Glutamatergic neuron (in vitro differentiated cells): ENCODE measurements around the gene UTP4. TPM values are rescaled to one million over a fixed set of nuclear protein-coding genes. Genes with fewer than 3 reads are reported as not detected.

Experiments
- DNase-seq: peaks from one replicate; pipeline ENCODE4 v3.0.0; 2022
- H3K27ac Mint-ChIP-seq: one replicate; pipeline ENCODE4 v1.8.0; 2020; ENCODE audit warnings: mild to moderate bottlenecking, mixed read lengths, inconsistent platforms; ENCODE audit not compliant: unreplicated experiment
- H3K27me3 Mint-ChIP-seq: one replicate; pipeline ENCODE4 v1.8.0; 2020; ENCODE audit warnings: mild to moderate bottlenecking, moderate library complexity, mixed read lengths, inconsistent platforms; ENCODE audit not compliant: unreplicated experiment
- H3K36me3 Mint-ChIP-seq: one replicate; pipeline ENCODE4 v1.8.0; 2020; ENCODE audit warnings: mild to moderate bottlenecking, mixed read lengths, inconsistent platforms; ENCODE audit not compliant: unreplicated experiment
- H3K4me1 Mint-ChIP-seq: one replicate; pipeline ENCODE4 v1.8.0; 2020; ENCODE audit warnings: mild to moderate bottlenecking, low read depth, mixed read lengths, inconsistent platforms; ENCODE audit not compliant: unreplicated experiment
- H3K4me3 Mint-ChIP-seq: one replicate; pipeline ENCODE4 v1.8.0; 2020; ENCODE audit warnings: mild to moderate bottlenecking, mixed read lengths, inconsistent platforms; ENCODE audit not compliant: unreplicated experiment
- H3K9me3 Mint-ChIP-seq: one replicate; pipeline ENCODE4 v1.8.0; 2020; ENCODE audit warnings: mild to moderate bottlenecking, moderate library complexity, mixed read lengths, inconsistent platforms; ENCODE audit not compliant: unreplicated experiment
- CTCF ChIP-seq: fragments of 200-600 bp; sonication (generic); IDR thresholded peaks from one replicate; pipeline ENCODE4 v1.5.0; 2021; ENCODE audit not compliant: partially characterized antibody, unreplicated experiment
- total RNA-seq: library from RNA; stranded (reverse); fragmentation: NEBNext Ultra II Directional; extraction: Animal tissue kit (Norgen Biotek cat#: 25700); gene quantifications from one replicate; pipeline ENCODE4 v1.2.1, GENCODE V29; 2021; ENCODE audit not compliant: unreplicated experiment

The UTP4 gene
- total RNA-seq, 1 donor from 2014 or later, result 70.7 TPM

DNA sequence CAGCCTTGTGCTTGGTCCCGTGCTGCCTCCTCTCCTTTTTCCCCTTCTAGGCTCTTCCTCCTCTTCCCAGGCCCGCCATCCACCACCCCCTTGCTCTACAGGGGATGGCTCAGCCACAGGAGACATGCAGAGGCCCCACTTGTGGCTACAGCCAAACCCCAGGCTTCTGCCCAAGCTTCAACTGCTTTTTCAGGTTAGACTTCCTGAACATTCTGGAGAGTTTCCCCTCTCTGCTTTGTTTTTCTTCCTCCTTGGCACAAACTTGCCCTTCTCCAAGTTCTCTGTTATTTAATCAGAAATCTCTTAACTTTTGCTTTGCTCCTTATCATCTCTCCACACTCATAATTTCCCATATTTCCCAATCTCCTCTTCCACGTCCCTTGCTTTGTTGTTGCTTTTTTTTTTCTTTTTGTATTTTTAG, 45.3 kb upstream of the UTP4 start:
- Mint-ChIP-seq H3K36me3 (no peaks in the 10 kb centered on the region), H3K9me3 (no peaks in the 10 kb centered on the region), H3K4me1 (no peaks in the 10 kb centered on the region), H3K27ac (no peak overlapping the region), H3K4me3 (no peak overlapping the region), H3K27me3 (peaks cover 3% of the 10 kb centered on the region)
- DNase-seq, result no peak
- TF ChIP-seq CTCF, result no peak

GRCh38 chr16:69088684-69089083, 43.8 kb upstream of the UTP4 start:
- Mint-ChIP-seq H3K4me1 (no peaks in the 10 kb centered on the region), H3K4me3 (no peak overlapping the region), H3K27ac (no peak overlapping the region), H3K27me3 (peaks cover 4% of the 10 kb centered on the region), H3K36me3 (no peaks in the 10 kb centered on the region), H3K9me3 (no peaks in the 10 kb centered on the region)
- no peak for DNase-seq
- no peak for TF ChIP-seq CTCF

- H3K9me3 Mint-ChIP-seq, result no peaks in the 10 kb centered on the region
- DNase-seq, result no peak
- peaks cover 4% of the 10 kb centered on the region for H3K27me3 Mint-ChIP-seq
- H3K36me3 Mint-ChIP-seq, result no peaks in the 10 kb centered on the region
- no peaks in the 10 kb centered on the region for H3K4me1 Mint-ChIP-seq
- no peak overlapping the region for H3K4me3 Mint-ChIP-seq
- no peak overlapping the region for H3K27ac Mint-ChIP-seq
- TF ChIP-seq CTCF, result no peak
Measured at GRCh38 chr16:69089091-69089910, 43.1 kb upstream of the UTP4 start.

DNA sequence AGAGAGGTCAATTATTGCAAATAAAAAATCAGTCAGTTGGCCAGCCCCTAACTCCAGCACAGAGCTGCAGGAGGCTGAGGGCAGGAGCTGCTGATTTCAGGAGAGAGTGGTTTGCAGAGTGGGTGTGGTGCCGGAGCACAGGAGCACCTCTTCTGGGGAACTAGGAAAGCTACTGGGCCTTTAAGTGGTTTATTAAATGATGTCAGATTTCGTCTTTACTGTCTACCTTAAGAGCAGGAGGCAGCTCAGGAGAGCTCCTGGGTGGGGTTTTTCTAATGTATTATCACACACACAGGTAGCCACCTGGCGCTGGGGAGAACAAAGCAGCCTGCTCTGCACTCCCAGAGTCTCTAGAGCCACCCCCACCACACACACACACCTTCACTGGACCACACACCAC, 38.5 kb upstream of the UTP4 start:
- no peak for TF ChIP-seq CTCF
- no peak overlapping the region for H3K27ac Mint-ChIP-seq
- no peaks in the 10 kb centered on the region for H3K9me3 Mint-ChIP-seq
- no peak overlapping the region for H3K4me3 Mint-ChIP-seq
- no peaks in the 10 kb centered on the region for H3K36me3 Mint-ChIP-seq
- H3K4me1 Mint-ChIP-seq, result no peaks in the 10 kb centered on the region
- peaks cover 1% of the 10 kb centered on the region for H3K27me3 Mint-ChIP-seq
- DNase-seq, result no peak

GRCh38 chr16:69094501-69094900, 37.9 kb upstream of the UTP4 start:
- Mint-ChIP-seq H3K4me3 (no peak overlapping the region), H3K27ac (no peak overlapping the region), H3K27me3 (peaks cover 1% of the 10 kb centered on the region), H3K36me3 (no peaks in the 10 kb centered on the region), H3K4me1 (no peaks in the 10 kb centered on the region), H3K9me3 (no peaks in the 10 kb centered on the region)
- no peak for DNase-seq
- TF ChIP-seq CTCF, result no peak
